A549 (cell line): ENCODE results near the gene TXLNG. TPM values are rescaled to one million over a fixed set of nuclear protein-coding genes. Genes with fewer than 3 reads are reported as not detected.

Experiments
- ATAC-seq, 2 experiments: fragments of 200-7000 bp in 1 of 2; fragments of >200 bp in 1 of 2; cut with Nextera tagmentation in 1 of 2; cut with Tn5 transposase in 1 of 2; 3 replicates each; pipeline versions ENCODE4 v1.8.0 to v1.9.1; 2018 to 2020; ENCODE audit warnings: mild to moderate bottlenecking in 1 of 2, moderate library complexity in 1 of 2
- CTCF ChIA-PET: fragments of 300-600 bp; sonication (Branson Sonifier 250); formaldehyde crosslinking; extraction: SDS; loops from one replicate; lab custom pipeline; 2021; ENCODE audit warnings: antibody characterized with exemption, inconsistent platforms; lab: Yijun Ruan, JAX
- POLR2A ChIA-PET: fragments of 350-600 bp; formaldehyde crosslinking; extraction: SDS; loops from one replicate; lab custom pipeline; 2021; ENCODE audit warnings: antibody characterized with exemption, inconsistent platforms; lab: Yijun Ruan, JAX
- DNase-seq, 2 experiments: peaks; one replicate each; pipeline versions ENCODE4 v3.0.0 to v3.0.0-alpha.2; 2011 to 2016; ENCODE audit warnings: low read depth in 1 of 2, low spot score in 1 of 2
- FAIRE-seq: peaks from 2 replicates; lab custom pipeline; 2011; peaks lifted over from hg19 to GRCh38; lab: Jason Lieb, UNC
- H3K27ac ChIP-seq, 2 experiments: fragments of >200 bp; sonication (Bioruptor Twin); formaldehyde crosslinking; 3 replicates each; pipeline ENCODE4 v1.5.1; 2016 to 2017
- H3K4me1 ChIP-seq: fragments of >200 bp; sonication (Bioruptor Twin); formaldehyde crosslinking; 3 replicates; pipeline ENCODE4 v1.6.1; 2016
- H3K4me2 ChIP-seq: fragments of >200 bp; sonication (Bioruptor Twin); formaldehyde crosslinking; 3 replicates; pipeline ENCODE4 v1.6.1; 2016
- H3K4me3 ChIP-seq: fragments of >200 bp; sonication (Bioruptor Twin); formaldehyde crosslinking; 3 replicates; pipeline ENCODE4 v1.5.1; 2016
- H3K9me3 ChIP-seq: fragments of >200 bp; sonication (Bioruptor Twin); formaldehyde crosslinking; 3 replicates; pipeline ENCODE4 v1.6.1; 2016
- CBX8 ChIP-seq: fragments of 200-600 bp; sonication (generic); IDR thresholded peaks from 2 replicates; pipeline ENCODE4 v1.6.1; 2016
- CHD2 ChIP-seq: fragments of 150-350 bp; IDR thresholded peaks from 2 replicates; pipeline ENCODE4 v1.6.1; 2014; ENCODE audit warnings: low read length; ENCODE audit not compliant: partially characterized antibody
- CHD4 ChIP-seq: fragments of 200-600 bp; sonication (generic); IDR thresholded peaks from 2 replicates; pipeline ENCODE4 v1.6.1; 2016; ENCODE audit warnings: antibody characterized with exemption, mild to moderate bottlenecking, borderline replicate concordance
- EHF ChIP-seq: fragments of 250-450 bp; sonication (Bioruptor Pico); IDR thresholded peaks from 2 replicates; pipeline ENCODE4 v1.5.0; 2020; ENCODE audit warnings: mild to moderate bottlenecking
- EP300 ChIP-seq, 2 experiments: fragments of >200 bp; sonication (Bioruptor Twin); formaldehyde crosslinking; IDR thresholded peaks; 2 replicates in 1 of 2; 3 replicates in 1 of 2; pipeline ENCODE4 v1.6.1; 2016 to 2017
- FOSB ChIP-seq: fragments of 250-450 bp; sonication (Bioruptor Pico); IDR thresholded peaks from 2 replicates; pipeline ENCODE4 v1.5.0; 2020; ENCODE audit warnings: mild to moderate bottlenecking, moderate library complexity
- GATA3 ChIP-seq: IDR thresholded peaks from 2 replicates; pipeline ENCODE4 v1.6.1; 2012; ENCODE audit warnings: borderline replicate concordance
- HDAC2 ChIP-seq: fragments of 200-600 bp; sonication (generic); IDR thresholded peaks from 2 replicates; pipeline ENCODE4 v1.6.1; 2016
- HEYL ChIP-seq: fragments of 250-450 bp; sonication (Bioruptor Pico); IDR thresholded peaks from 2 replicates; pipeline ENCODE4 v1.8.0; 2021; ENCODE audit warnings: mild to moderate bottlenecking, moderate library complexity
- HMGXB4 ChIP-seq: fragments of 250-450 bp; sonication (Bioruptor Pico); IDR thresholded peaks from 2 replicates; pipeline ENCODE4 v1.5.0; 2021; ENCODE audit warnings: mild to moderate bottlenecking, moderate library complexity, borderline replicate concordance
- HOXB13 ChIP-seq: fragments of 250-450 bp; sonication (Bioruptor Pico); IDR thresholded peaks from 2 replicates; pipeline ENCODE4 v1.5.0; 2020; ENCODE audit warnings: low read depth, mild to moderate bottlenecking, moderate library complexity
- KDM1A ChIP-seq: fragments of 200-600 bp; sonication (generic); IDR thresholded peaks from 2 replicates; pipeline ENCODE4 v1.6.1; 2016; ENCODE audit warnings: low read depth, mild to moderate bottlenecking
- KDM5A ChIP-seq: fragments of 200-600 bp; sonication (generic); IDR thresholded peaks from 2 replicates; pipeline ENCODE4 v1.6.1; 2016; ENCODE audit warnings: antibody characterized with exemption, mild to moderate bottlenecking
- NPAS2 ChIP-seq: fragments of 250-450 bp; sonication (Bioruptor Pico); IDR thresholded peaks from 2 replicates; pipeline ENCODE4 v1.8.0; 2022; ENCODE audit warnings: mild to moderate bottlenecking, moderate library complexity, borderline replicate concordance
- NR3C1 ChIP-seq: fragments of >200 bp; sonication (Bioruptor Twin); formaldehyde crosslinking; IDR thresholded peaks from 3 replicates; pipeline ENCODE4 v1.6.1; 2017
- PHF8 ChIP-seq: fragments of 200-600 bp; sonication (generic); IDR thresholded peaks from 2 replicates; pipeline ENCODE4 v1.6.1; 2016; ENCODE audit warnings: low read depth, mild to moderate bottlenecking, antibody characterized with exemption, moderate library complexity, borderline replicate concordance
- POLR2A ChIP-seq: IDR thresholded peaks from 2 replicates; pipeline ENCODE4 v1.6.1; 2012; ENCODE audit warnings: mild to moderate bottlenecking, low read length
- RARB ChIP-seq: fragments of 250-450 bp; sonication (Bioruptor Pico); IDR thresholded peaks from 2 replicates; pipeline ENCODE4 v1.8.0; 2021; ENCODE audit warnings: mild to moderate bottlenecking, moderate library complexity
- RCOR1 ChIP-seq: fragments of 150-350 bp; IDR thresholded peaks from 2 replicates; pipeline ENCODE4 v1.6.1; 2014; ENCODE audit warnings: antibody characterized with exemption, low read length, low read depth
- RFX5 ChIP-seq: fragments of 450-650 bp; IDR thresholded peaks from 2 replicates; pipeline ENCODE4 v1.7.1; 2014; ENCODE audit warnings: antibody characterized with exemption, mild to moderate bottlenecking, moderate library complexity
- SMC3 ChIP-seq: fragments of >200 bp; sonication (Bioruptor Twin); formaldehyde crosslinking; IDR thresholded peaks from 3 replicates; pipeline ENCODE4 v1.6.1; 2018; ENCODE audit warnings: inconsistent platforms
- TFCP2L1 ChIP-seq: fragments of 250-450 bp; sonication (Bioruptor Pico); IDR thresholded peaks from 2 replicates; pipeline ENCODE4 v1.5.0; 2021; ENCODE audit warnings: mild to moderate bottlenecking
- USF2 ChIP-seq: fragments of 450-650 bp; IDR thresholded peaks from 2 replicates; pipeline ENCODE4 v1.6.1; 2014; ENCODE audit warnings: antibody characterized with exemption
- ZFP36 ChIP-seq: fragments of 450-650 bp; IDR thresholded peaks from 2 replicates; pipeline ENCODE4 v1.6.1; 2014; ENCODE audit warnings: borderline replicate concordance; ENCODE audit not compliant: partially characterized antibody
- ZSCAN20 ChIP-seq: fragments of 250-450 bp; sonication (Bioruptor Pico); IDR thresholded peaks from 2 replicates; pipeline ENCODE4 v1.8.0; 2022; ENCODE audit warnings: mild to moderate bottlenecking, moderate library complexity
- WGBS: methylation state at CpG from one replicate; pipeline ENCODE4 v1.1.6; 2017; ENCODE audit errors: missing lambda C conversion rate; 5-methylcytosine and 5-hydroxymethylcytosine counted together
- polyA plus RNA-seq, 4 experiments: library from polyadenylated mRNA; depleted of rRNA in 3 of 4; stranded (reverse); fragments of >200 nt; fragmentation: RNase III in 1 of 4; extraction: RNeasy Plus Mini Kit Qiagen cat#74134 plus additional on column Dnase treatment in 1 of 4; gene quantifications; 2 replicates in 3 of 4; 3 replicates in 1 of 4; pipeline ENCODE4 v1.2.3, GENCODE V29; 2011 to 2017
- TF ChIP-seq, protein P1 (sequence below): fragments of >200 bp; sonication (Bioruptor Twin); formaldehyde crosslinking; IDR thresholded peaks from 3 replicates; pipeline ENCODE4 v1.5.1; 2016
- TF ChIP-seq, protein P2 (sequence below): fragments of 250-450 bp; sonication (Bioruptor Pico); IDR thresholded peaks from 2 replicates; pipeline ENCODE4 v1.5.0; 2020; ENCODE audit warnings: low read depth, mild to moderate bottlenecking, moderate library complexity
- TF ChIP-seq, protein P3 (sequence below): IDR thresholded peaks from 2 replicates; pipeline ENCODE4 v1.6.1; 2012

The TXLNG gene
- polyA plus RNA-seq, 2 of the 4 experiments (the other 2 are of a cell fraction): 16.0 to 36.8 TPM

DNA sequence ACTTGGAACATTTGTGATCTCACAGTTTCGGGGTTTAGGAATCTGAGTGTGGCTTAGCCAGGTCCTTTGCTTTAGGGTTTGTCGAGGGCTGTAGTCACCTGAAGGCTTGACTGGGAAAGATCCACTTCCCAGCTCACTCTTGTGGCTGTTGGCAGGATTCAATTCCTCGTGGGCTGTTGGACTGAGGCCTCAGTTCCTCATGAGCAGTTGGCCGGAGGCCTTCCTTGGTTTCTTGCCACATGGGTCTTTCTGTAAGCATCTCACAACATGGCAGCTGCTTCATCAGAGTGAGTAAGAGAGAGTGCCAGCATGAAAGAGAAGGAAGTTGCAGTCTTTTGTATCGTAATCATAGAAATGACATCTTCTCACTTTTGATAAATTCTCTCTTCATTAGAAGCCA, 11.1 kb downstream of the TXLNG start:
- Histone ChIP-seq H3K4me2 (no peak overlapping the region), H3K4me1 (no peaks in the 10 kb centered on the region), H3K4me3 (no peak overlapping the region), H3K27ac (no peak overlapping the region), H3K9me3 (no peaks in the 10 kb centered on the region)
- no peak; a peak in 1 of 6 replicates for ATAC-seq
- TF ChIP-seq HMGXB4 (no peak), KDM5A (no peak), FOSB (CRISPR knock-in tag) (no peak)
- no peak for FAIRE-seq
- 95% methylated on average over 5 of the region's 5 CpGs for WGBS
- ChIA-PET CTCF (no interaction called here), POLR2A (interaction anchor here (1.4 kb wide), 1 partner anchor 78 kb away, joined by 3 read pairs; the partner anchor contains the start of gene SYAP1)
- DNase-seq: no peak

- TF ChIP-seq NR3C1: no peak
- TF ChIP-seq EP300 (IDR thresholded peaks at IDR 0.05): no peak
- no peak for TF ChIP-seq EHF (CRISPR knock-in tag)
- no peak for TF ChIP-seq HOXB13 (CRISPR knock-in tag)
- no peak for TF ChIP-seq ZFP36
- TF ChIP-seq HEYL: no peak
- TF ChIP-seq KDM1A: no peak
- no peak for TF ChIP-seq POLR2A
- TF ChIP-seq GATA3: no peak
- TF ChIP-seq CBX8: no peak
- TF ChIP-seq TFCP2L1 (CRISPR knock-in tag): no peak
- no peak for TF ChIP-seq USF2
- TF ChIP-seq PHF8: no peak
- no peak for TF ChIP-seq CHD4
- TF ChIP-seq RFX5: no peak
- no peak for ATAC-seq
- DNase-seq: no peak
- H3K27ac ChIP-seq: no peak overlapping the region
- H3K4me3 ChIP-seq: no peak overlapping the region
- ChIA-PET POLR2A (interaction anchor here (1.4 kb wide), 1 partner anchor 79 kb away, joined by 3 read pairs; the partner anchor contains the start of gene SYAP1), CTCF (no interaction called here)
- no peak for FAIRE-seq
- 83% methylated on average over 4 of the region's 4 CpGs for WGBS
- H3K4me2 ChIP-seq: no peak overlapping the region
- no peaks in the 10 kb centered on the region for H3K4me1 ChIP-seq
- H3K9me3 ChIP-seq: no peaks in the 10 kb centered on the region
These were observed 11.6 kb downstream of the TXLNG start for GRCh38 chrX:16797841-16798240.

GRCh38 chrX:16804923-16805464, 18.7 kb downstream of the TXLNG start:
- no peak for ATAC-seq
- TF ChIP-seq HDAC2 (no peak), TFCP2L1 (CRISPR knock-in tag) (no peak), ZSCAN20 (CRISPR knock-in tag) (no peak), USF2 (no peak), SMC3 (no peak), FOSB (CRISPR knock-in tag) (no peak), EHF (CRISPR knock-in tag) (no peak), CHD2 (no peak), GATA3 (no peak), RCOR1 (no peak), RARB (CRISPR knock-in tag) (no peak), NPAS2 (CRISPR knock-in tag) (no peak)
- TF ChIP-seq, protein P1, sequence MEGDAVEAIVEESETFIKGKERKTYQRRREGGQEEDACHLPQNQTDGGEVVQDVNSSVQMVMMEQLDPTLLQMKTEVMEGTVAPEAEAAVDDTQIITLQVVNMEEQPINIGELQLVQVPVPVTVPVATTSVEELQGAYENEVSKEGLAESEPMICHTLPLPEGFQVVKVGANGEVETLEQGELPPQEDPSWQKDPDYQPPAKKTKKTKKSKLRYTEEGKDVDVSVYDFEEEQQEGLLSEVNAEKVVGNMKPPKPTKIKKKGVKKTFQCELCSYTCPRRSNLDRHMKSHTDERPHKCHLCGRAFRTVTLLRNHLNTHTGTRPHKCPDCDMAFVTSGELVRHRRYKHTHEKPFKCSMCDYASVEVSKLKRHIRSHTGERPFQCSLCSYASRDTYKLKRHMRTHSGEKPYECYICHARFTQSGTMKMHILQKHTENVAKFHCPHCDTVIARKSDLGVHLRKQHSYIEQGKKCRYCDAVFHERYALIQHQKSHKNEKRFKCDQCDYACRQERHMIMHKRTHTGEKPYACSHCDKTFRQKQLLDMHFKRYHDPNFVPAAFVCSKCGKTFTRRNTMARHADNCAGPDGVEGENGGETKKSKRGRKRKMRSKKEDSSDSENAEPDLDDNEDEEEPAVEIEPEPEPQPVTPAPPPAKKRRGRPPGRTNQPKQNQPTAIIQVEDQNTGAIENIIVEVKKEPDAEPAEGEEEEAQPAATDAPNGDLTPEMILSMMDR: no peak
- TF ChIP-seq, protein P2, sequence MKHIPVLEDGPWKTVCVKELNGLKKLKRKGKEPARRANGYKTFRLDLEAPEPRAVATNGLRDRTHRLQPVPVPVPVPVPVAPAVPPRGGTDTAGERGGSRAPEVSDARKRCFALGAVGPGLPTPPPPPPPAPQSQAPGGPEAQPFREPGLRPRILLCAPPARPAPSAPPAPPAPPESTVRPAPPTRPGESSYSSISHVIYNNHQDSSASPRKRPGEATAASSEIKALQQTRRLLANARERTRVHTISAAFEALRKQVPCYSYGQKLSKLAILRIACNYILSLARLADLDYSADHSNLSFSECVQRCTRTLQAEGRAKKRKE (CRISPR knock-in tag): no peak
- TF ChIP-seq, protein P3, sequence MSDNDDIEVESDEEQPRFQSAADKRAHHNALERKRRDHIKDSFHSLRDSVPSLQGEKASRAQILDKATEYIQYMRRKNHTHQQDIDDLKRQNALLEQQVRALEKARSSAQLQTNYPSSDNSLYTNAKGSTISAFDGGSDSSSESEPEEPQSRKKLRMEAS: no peak

More at GRCh38 chrX:16804923-16805464, 18.7 kb downstream of the TXLNG start:
- Histone ChIP-seq H3K4me3 (no peak overlapping the region), H3K27ac (no peak overlapping the region), H3K4me2 (no peak overlapping the region), H3K9me3 (no peaks in the 10 kb centered on the region), H3K4me1 (peaks cover 20% of the 10 kb centered on the region)
- no peak for FAIRE-seq
- CTCF ChIA-PET: interaction anchor here (0.6 to 0.8 kb wide), 2 partner anchors 21 to 1015 kb away, joined by 3 to 4 read pairs; no protein-coding TSS in a partner anchor
- POLR2A ChIA-PET: no interaction called here
- 79% methylated on average over 8 of the region's 8 CpGs for WGBS
- no peak for DNase-seq
